Thymus (tissue), 11 donors: ENCODE results near the gene RNF113B. TPM values are rescaled to one million over a fixed set of nuclear protein-coding genes. Genes with fewer than 3 reads are reported as not detected.

ENCODE experiments used
- DNase-seq, 9 donors: peaks; one replicate each; pipeline ENCODE4 v3.0.0-alpha.2; 2013; ENCODE audit warnings: low spot score in 9 of 9, low read depth in 6 of 9, missing footprints in 1 of 9
- H3K27ac ChIP-seq, 2 donors: one replicate each; pipeline ENCODE4 v1.5.1; 2013; ENCODE audit warnings: control low read depth in 1 of 2, low read depth in 1 of 2, low read length in 1 of 2, mild to moderate bottlenecking in 1 of 2, moderate library complexity in 1 of 2
- H3K27me3 ChIP-seq, 2 donors: one replicate each; pipeline ENCODE4 v1.5.1; 2013; ENCODE audit warnings: low read length in 1 of 2; ENCODE audit not compliant: control insufficient read depth in 2 of 2, insufficient read depth in 1 of 2
- H3K36me3 ChIP-seq, 2 donors: one replicate each; pipeline ENCODE4 v1.5.1; 2013; ENCODE audit warnings: low read length in 1 of 2, mild to moderate bottlenecking in 1 of 2, moderate library complexity in 1 of 2; ENCODE audit not compliant: control insufficient read depth in 2 of 2, insufficient read depth in 2 of 2
- H3K4me1 ChIP-seq, 2 donors: one replicate each; pipeline ENCODE4 v1.5.1; 2013; ENCODE audit warnings: low read length in 2 of 2; ENCODE audit not compliant: control insufficient read depth in 2 of 2, insufficient read depth in 2 of 2
- H3K4me3 ChIP-seq, 2 donors: one replicate each; pipeline ENCODE4 v1.5.1; 2013; ENCODE audit warnings: low read length in 2 of 2, control low read depth in 1 of 2, mild to moderate bottlenecking in 1 of 2
- H3K9me3 ChIP-seq, 2 donors: one replicate each; pipeline ENCODE4 v1.5.1; 2013; ENCODE audit warnings: low read length in 1 of 2, mild to moderate bottlenecking in 1 of 2; ENCODE audit not compliant: control insufficient read depth in 2 of 2, insufficient read depth in 1 of 2
- WGBS: extraction: QIAGEN DNeasy Blood & Tissue Kit; methylation state at CpG from one replicate; pipeline ENCODE4 v1.1.7; 2013; 5-methylcytosine and 5-hydroxymethylcytosine counted together
- polyA plus RNA-seq: library from polyadenylated mRNA; stranded (reverse); fragments of 200-250 nt; gene quantifications from one replicate; pipeline ENCODE4 v1.2.3, GENCODE V29; 2013
- total RNA-seq: library from RNA; stranded (reverse); fragments of 120-200 nt; gene quantifications from one replicate; pipeline ENCODE4 v1.2.4, GENCODE V29; 2013
- donor health status: healthy.

The RNF113B gene
- total and polyA plus RNA-seq, 2 donors = not detected

DNA sequence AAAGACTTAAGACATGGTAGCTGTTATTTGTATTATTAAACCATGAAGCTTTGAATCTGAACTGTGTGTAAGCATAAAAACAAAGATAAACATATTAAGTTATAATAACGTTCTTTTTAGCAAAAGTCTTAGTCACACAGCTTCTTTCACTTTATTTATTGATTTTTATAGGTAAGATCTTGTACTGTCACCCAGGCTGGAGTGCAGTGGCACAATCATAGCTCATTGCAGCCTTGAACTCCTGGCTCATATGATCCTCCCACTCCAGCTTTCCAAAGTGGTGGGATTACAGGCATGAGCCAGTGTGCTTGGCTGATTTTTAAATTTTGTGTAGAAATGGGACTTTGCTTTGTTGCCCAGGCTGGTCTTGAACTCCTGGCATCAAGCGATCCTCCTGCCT lies 20.8 kb downstream of the RNF113B start:
- no peak for DNase-seq
- H3K27me3 ChIP-seq = no peaks in the 10 kb centered on the region
- no peak overlapping the region for H3K27ac ChIP-seq
- H3K4me1 ChIP-seq = no peaks in the 10 kb centered on the region
- WGBS = 90% methylated on average over 2 of the region's 2 CpGs
- no peaks in the 10 kb centered on the region for H3K9me3 ChIP-seq
- no peak overlapping the region for H3K4me3 ChIP-seq
- H3K36me3 ChIP-seq = no peaks in the 10 kb centered on the region

DNA sequence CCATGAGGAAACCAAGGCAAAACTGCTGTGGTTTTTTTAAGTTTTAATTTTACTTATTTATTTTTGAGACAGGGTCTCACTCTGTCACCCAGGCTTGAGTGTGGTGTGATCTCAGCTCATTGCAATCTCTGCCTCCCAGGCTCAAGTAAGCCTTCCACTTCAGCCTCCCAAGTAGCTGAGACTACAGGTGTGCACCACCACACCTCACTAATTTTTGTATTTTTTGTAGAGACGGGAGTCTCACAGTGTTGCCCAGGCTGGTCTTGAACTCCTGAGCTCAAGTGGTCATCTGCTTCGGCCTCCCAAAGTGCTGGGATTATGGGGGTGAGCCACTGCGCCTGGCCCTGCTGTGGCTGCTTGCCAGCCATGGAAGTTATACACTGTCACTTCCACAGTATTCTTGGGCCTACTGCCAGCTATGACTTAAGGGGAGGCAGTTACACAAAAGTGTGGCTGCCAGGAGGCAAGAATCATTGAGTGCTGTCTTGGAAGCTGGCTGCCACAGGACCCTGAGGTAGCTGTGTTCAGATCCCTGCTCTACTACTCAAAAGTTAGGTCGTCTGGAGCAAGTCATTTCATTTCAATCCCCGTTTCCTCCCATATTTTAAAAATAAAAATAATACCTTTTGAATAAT lies 21.5 kb downstream of the RNF113B start:
- 92% methylated on average over 5 of the region's 5 CpGs for WGBS
- no peak for DNase-seq
- no peaks in the 10 kb centered on the region for H3K9me3 ChIP-seq
- no peaks in the 10 kb centered on the region for H3K27me3 ChIP-seq
- no peak overlapping the region for H3K27ac ChIP-seq
- H3K4me1 ChIP-seq = no peaks in the 10 kb centered on the region
- H3K36me3 ChIP-seq = no peaks in the 10 kb centered on the region
- H3K4me3 ChIP-seq = no peak overlapping the region

DNA sequence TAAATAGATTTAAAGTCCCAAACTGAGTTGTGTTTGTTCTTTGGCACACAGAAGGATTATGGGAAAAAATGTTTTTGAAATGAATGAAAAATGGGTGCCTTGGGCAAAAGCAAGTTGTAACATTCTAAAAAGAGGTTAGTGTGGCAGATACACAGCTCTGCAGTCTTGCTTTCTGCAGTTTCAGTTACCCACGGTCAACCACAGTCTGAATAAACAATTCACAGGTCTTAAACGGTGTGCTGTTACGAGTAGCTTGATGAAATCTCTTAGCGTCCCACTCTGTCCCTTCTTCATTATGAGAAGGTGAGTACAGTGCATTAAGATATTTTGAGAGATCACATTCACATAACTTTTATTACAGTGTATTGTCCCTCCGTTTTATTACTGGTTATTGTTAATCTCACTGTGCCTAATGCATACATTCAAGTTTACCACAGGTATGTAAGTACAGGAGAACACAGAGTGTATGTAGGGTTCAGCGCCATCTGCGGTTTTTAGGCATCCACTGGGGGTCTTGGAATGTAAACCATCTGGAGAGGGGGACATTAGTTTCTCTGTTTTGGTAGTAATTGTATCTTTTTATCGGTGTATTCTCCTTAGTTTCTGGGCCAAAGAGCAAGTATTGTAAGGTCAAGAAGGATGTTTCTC lies 26.1 kb downstream of the RNF113B start:
- 95% methylated on average over 8 of the region's 8 CpGs for WGBS
- peaks cover 5 to 16% of the 10 kb centered on the region in 2 donors for H3K27me3 ChIP-seq
- no peak overlapping the region for H3K4me3 ChIP-seq
- no peaks in the 10 kb centered on the region for H3K4me1 ChIP-seq
- H3K36me3 ChIP-seq = no peaks in the 10 kb centered on the region
- no peak for DNase-seq
- no peaks in the 10 kb centered on the region for H3K9me3 ChIP-seq
- no peak overlapping the region for H3K27ac ChIP-seq

DNA sequence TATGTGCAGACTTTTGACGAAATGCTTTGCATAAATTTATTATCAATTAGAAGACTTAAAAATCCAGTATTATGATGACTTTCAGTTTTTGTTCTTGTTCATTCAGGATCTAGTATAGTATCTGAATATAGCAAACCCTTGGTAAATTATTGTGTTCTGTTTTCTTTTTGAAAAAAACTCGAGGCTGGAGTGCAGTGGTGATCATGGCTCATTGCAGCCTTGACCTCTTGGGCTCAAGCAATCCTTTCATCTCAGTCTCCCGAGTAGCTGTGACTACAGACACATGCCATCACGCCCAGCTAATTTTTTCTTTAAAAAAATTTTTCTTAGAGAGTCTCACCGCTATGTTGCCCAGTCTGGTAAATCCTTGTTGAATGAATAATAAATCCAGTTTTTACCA lies 29.5 kb downstream of the RNF113B start:
- H3K4me3 ChIP-seq = no peak overlapping the region
- WGBS = 88% methylated on average over 5 of the region's 5 CpGs
- H3K4me1 ChIP-seq = peaks cover 0 to under 1% of the 10 kb centered on the region in 2 donors
- H3K27ac ChIP-seq = no peak overlapping the region
- no peaks in the 10 kb centered on the region for H3K36me3 ChIP-seq
- H3K27me3 ChIP-seq = peaks cover 32 to 44% of the 10 kb centered on the region in 2 donors
- no peak for DNase-seq
- H3K9me3 ChIP-seq = no peaks in the 10 kb centered on the region

DNA sequence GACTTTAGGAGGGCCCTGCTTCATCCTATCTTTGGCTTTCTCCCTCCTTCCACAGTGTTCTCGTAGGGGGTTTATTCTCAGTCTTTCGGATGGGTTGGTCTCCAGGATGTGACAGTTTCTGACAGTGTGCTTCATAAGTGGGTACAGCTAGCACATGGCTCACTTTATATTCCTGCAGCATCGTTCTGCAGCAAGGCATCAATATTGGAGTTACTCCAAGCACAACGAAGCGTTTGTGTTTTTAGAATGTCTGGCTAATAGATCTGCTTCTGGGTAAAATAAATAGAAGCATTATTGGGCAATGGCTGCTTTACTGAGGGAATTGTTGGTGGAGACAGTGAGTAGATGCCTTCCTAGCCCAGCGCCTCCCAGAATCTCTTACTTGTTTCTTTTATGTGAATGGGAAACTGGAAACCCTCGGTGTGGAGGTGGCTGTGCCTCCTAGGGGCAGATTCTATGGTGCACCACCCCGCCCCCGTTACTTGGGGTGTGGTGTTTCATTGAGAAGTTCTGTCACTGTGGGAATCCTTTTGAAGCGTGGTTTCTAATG lies 32.2 kb downstream of the RNF113B start:
- Histone ChIP-seq H3K4me3 (no peak overlapping the region), H3K27me3 (peaks cover 45 to 70% of the 10 kb centered on the region in 2 donors), H3K36me3 (no peaks in the 10 kb centered on the region), H3K27ac (no peak overlapping the region), H3K4me1 (peaks cover 2 to 10% of the 10 kb centered on the region in 2 donors), H3K9me3 (peaks cover 0 to 3% of the 10 kb centered on the region in 2 donors)
- no peak for DNase-seq
- WGBS = 84% methylated on average over 10 of the region's 10 CpGs

DNA sequence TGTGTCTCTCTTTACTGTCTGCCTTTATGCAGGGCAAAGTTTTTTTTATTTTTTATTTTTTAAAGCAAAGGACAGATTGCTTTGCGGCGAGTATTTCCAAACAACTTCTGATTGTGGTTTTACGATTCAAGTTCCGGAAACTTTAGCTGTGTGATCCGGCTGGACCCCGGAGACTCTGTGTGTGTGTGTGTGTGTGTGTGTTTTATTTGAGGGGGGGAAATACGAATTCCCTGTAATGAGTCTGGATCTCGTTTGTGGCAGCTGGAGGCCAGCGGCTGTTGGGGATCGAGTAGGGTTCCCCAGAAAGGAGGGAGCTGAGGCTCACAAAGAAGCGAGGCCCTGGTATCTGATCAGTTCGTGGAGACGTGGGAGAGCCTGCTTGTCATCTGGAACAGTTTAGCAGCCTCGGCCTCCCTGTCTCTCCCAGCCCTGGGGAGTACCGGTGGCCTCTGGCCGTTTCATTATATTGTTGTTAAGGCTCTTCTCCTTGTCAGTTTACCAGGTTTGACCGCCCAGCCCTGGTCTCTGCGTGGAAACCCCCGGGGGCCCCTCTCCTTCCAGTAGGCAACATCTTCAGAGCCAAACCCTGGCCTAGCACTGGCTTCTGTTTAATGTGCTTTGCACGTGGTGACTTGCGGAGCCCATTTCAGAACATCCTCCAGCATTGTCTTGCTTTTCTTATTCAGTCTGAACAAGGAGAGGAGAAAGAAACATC lies 32.9 kb downstream of the RNF113B start:
- Histone ChIP-seq H3K4me3 (peak overlapping the region in 1 of 2 donors; percentile 51), H3K27ac (no peak overlapping the region), H3K9me3 (peaks cover 0 to 3% of the 10 kb centered on the region in 2 donors), H3K36me3 (no peaks in the 10 kb centered on the region), H3K27me3 (peaks cover 45 to 73% of the 10 kb centered on the region in 2 donors), H3K4me1 (peaks cover 2 to 10% of the 10 kb centered on the region in 2 donors)
- 18% methylated on average over 21 of the region's 21 CpGs for WGBS
- peak in 1 of 9 donors; percentile 21 for DNase-seq

DNA sequence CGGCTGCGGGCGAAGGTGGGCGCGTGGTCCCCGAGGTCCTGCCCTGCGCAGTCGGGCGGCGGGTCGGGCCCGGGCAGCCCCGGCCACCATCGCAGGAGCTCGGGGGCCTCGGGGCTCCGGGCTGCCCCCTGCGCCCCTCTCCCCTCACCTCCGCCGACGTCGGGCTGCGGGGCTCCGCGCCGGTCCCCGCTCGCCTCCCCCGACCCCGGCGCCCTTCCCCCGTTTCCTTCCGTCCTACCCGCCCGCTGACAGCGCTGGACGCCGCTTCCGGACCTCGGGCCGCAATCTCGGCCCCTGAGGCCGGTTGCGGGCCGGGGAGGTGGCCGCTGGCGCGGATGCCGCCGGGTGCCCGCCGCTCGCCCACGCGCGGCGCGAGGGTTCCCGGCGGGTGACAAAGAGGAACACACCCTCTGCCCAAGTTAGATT lies 33.5 kb downstream of the RNF113B start:
- peaks cover 45 to 77% of the 10 kb centered on the region in 2 donors for H3K27me3 ChIP-seq
- WGBS = under 1% methylated on average over 60 of the region's 60 CpGs
- peaks cover 0 to 3% of the 10 kb centered on the region in 2 donors for H3K9me3 ChIP-seq
- no peaks in the 10 kb centered on the region for H3K36me3 ChIP-seq
- H3K4me3 ChIP-seq = peak overlapping the region in 1 of 2 donors; percentile 51
- H3K27ac ChIP-seq = no peak overlapping the region
- no peak for DNase-seq
- peaks cover 2 to 10% of the 10 kb centered on the region in 2 donors for H3K4me1 ChIP-seq

DNA sequence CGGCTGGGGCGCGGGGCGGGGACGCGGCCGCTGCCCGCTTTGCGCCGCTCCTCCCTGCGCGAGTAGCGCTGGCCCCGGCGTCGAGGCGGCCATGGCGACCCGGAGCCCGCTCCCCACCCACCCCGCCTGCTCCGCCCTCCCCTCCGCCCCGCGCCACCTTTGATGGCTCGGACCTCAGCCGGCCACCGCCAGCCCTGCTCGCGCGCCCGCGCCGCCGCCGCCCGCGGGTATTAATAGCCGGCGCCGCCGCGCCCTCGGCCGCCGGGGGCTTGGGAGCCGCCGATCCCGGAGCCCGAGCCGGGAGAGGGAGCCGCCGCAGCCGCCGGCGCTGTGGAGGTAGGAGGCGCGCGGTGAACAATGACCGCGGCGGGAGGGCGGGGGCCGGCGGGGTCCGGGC lies 33.9 kb downstream of the RNF113B start:
- Histone ChIP-seq H3K4me3 (peak overlapping the region in 1 of 2 donors; percentile 51), H3K36me3 (no peaks in the 10 kb centered on the region), H3K4me1 (peaks cover 2 to 10% of the 10 kb centered on the region in 2 donors), H3K27me3 (peaks cover 48 to 81% of the 10 kb centered on the region in 2 donors), H3K9me3 (peaks cover 0 to 3% of the 10 kb centered on the region in 2 donors), H3K27ac (peak overlapping the region in 1 of 2 donors; percentile 5)
- DNase-seq = no peak
- WGBS = 1% methylated on average over 66 of the region's 66 CpGs
